Fibroblast of lung (primary cell): ENCODE results near the gene CREB3. TPM values are rescaled to one million over a fixed set of nuclear protein-coding genes. Genes with fewer than 3 reads are reported as not detected.

ENCODE experiments used
- DNase-seq, 2 donors: peaks; one replicate each; pipeline versions ENCODE4 v3.0.0 to v3.0.0-alpha.2; 2010; ENCODE audit warnings: low read depth in 2 of 2
- H2AFZ ChIP-seq: 2 replicates; pipeline ENCODE4 v1.5.1; 2012; ENCODE audit warnings: low read length, control low read depth, inconsistent platforms
- H3K27ac ChIP-seq: 2 replicates; pipeline ENCODE4 v1.5.1; 2011; ENCODE audit warnings: low read length, control low read depth; ENCODE audit not compliant: insufficient read depth
- H3K27me3 ChIP-seq: 2 replicates; pipeline ENCODE4 v1.5.1; 2011; ENCODE audit warnings: mild to moderate bottlenecking, low read length; ENCODE audit not compliant: control insufficient read depth, insufficient read depth
- H3K36me3 ChIP-seq: 2 replicates; pipeline ENCODE4 v1.5.1; 2011; ENCODE audit warnings: low read length; ENCODE audit not compliant: control insufficient read depth, insufficient read depth
- H3K4me1 ChIP-seq: 2 replicates; pipeline ENCODE4 v1.5.1; 2011; ENCODE audit warnings: low read length; ENCODE audit not compliant: control insufficient read depth, insufficient read depth; ENCODE audit errors: extremely low read depth
- H3K4me2 ChIP-seq: 2 replicates; pipeline ENCODE4 v1.5.1; 2011; ENCODE audit warnings: low read length, control low read depth; ENCODE audit not compliant: insufficient read depth; ENCODE audit errors: extremely low read depth
- H3K4me3 ChIP-seq, 4 experiments: fragments of 200-600 bp in 1 of 4; sonication (generic) in 1 of 4; replicated peaks in 1 of 4; 2 replicates each; pipeline ENCODE4 v1.5.1; 2011 to 2016; ENCODE audit warnings: low read length in 4 of 4, low read depth in 3 of 4, mild to moderate bottlenecking in 3 of 4, control low read depth in 2 of 4, inconsistent platforms in 1 of 4, mixed read lengths in 1 of 4; ENCODE audit not compliant: insufficient read depth in 1 of 4; ENCODE audit errors: control extremely low read depth in 1 of 4
- H3K79me2 ChIP-seq: 2 replicates; pipeline ENCODE4 v1.5.1; 2012; ENCODE audit warnings: mild to moderate bottlenecking, low read length, inconsistent platforms; ENCODE audit not compliant: control insufficient read depth, insufficient read depth
- H3K9ac ChIP-seq: 2 replicates; pipeline ENCODE4 v1.5.1; 2011; ENCODE audit warnings: mild to moderate bottlenecking, low read length, control low read depth; ENCODE audit not compliant: insufficient read depth
- H3K9me3 ChIP-seq: 2 replicates; pipeline ENCODE4 v1.5.1; 2012; ENCODE audit warnings: low read depth, low read length; ENCODE audit not compliant: control insufficient read depth, insufficient read depth
- H4K20me1 ChIP-seq: 2 replicates; pipeline ENCODE4 v1.5.1; 2011; ENCODE audit warnings: low read length; ENCODE audit not compliant: control insufficient read depth, insufficient read depth; ENCODE audit errors: extremely low read depth
- EZH2 ChIP-seq: IDR thresholded peaks from 2 replicates; pipeline ENCODE4 v1.5.1; 2012; ENCODE audit warnings: low read length, control low read depth, mild to moderate bottlenecking; ENCODE audit errors: missing control alignments
- polyA plus RNA-seq, 2 donors: library from polyadenylated mRNA; depleted of rRNA in 1 of 2; stranded (reverse) in 1 of 2; unstranded in 1 of 2; fragments of >200 nt; gene quantifications; 2 replicates each; pipeline ENCODE4 v1.2.1, GENCODE V29; 2011 to 2012; ENCODE audit warnings: missing spikeins in 1 of 2
- total RNA-seq: library from RNA; depleted of rRNA; stranded (reverse); fragments of >200 nt; gene quantifications from 2 replicates; pipeline ENCODE4 v1.2.1, GENCODE V29; 2014
- TF ChIP-seq, protein P1 (sequence below), 2 donors: IDR thresholded peaks in 1 of 2; conservative IDR thresholded peaks in 1 of 2; 1 replicate in 1 of 2; 2 replicates in 1 of 2; pipeline ENCODE4 v1.5.1; 2011 to 2012; ENCODE audit warnings: low read length in 2 of 2, control low read depth in 1 of 2, inconsistent platforms in 1 of 2, low read depth in 1 of 2, mild to moderate bottlenecking in 1 of 2

Gene CREB3
- total and polyA plus RNA-seq, 2 donors (not counting 1 experiment from before 2014, with no cell fraction given) = 50.2 to 70.2 TPM

DNA sequence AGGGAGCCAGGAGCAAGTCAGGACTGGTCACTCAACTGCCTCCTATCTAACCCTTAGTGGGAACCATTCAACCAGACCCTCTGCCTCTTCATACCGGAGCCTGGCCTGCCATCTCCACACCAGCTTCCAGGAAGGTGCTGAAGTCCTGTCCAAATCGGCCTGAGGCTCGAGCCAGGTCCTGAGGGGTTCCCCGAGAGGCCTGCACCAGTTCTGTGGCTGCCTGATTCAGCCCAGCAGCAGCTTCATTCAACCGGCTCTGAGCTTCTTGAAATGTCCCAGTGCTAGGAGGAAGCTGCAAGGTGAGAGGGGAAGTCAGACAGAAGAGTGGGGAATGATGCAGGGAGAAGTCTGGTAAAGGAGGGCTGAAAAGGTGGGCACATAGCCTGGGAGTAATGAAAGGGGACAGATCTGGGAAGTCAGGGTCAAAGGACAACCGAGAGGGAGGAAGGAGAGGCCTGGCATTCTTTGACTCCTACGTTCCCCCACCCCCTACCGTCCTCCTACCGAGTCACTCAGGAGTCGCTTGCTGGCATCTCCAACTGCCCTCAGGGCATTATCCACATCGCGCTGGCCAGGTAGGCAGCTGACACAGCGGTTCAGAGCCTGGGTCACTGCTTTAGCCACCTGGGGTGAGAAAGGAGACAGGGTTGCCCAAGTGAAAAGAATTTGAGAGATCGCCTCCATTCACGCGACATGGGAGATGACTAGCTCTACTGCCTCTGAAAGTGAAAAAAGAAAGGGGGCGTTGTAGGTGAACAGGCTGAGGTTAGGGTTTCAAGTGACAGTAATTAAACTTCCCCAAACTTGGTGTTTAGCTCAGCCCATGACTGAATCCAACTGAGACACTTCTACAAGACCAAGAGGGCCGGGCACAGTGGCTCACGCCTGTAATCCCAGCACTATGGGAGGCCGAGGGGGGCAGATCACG lies 20.7 kb upstream of the CREB3 start:
- no peak for DNase-seq
- Histone ChIP-seq H4K20me1 (no peaks in the 10 kb centered on the region), H3K9ac (no peak overlapping the region), H3K79me2 (no peaks in the 10 kb centered on the region), H3K9me3 (no peaks in the 10 kb centered on the region), H3K27me3 (no peaks in the 10 kb centered on the region), H2AFZ (no peak overlapping the region), H3K36me3 (peaks cover 62% of the 10 kb centered on the region), H3K4me2 (no peak overlapping the region), H3K4me3 (no peak overlapping the region), H3K4me1 (no peaks in the 10 kb centered on the region), H3K27ac (no peak overlapping the region)
- TF ChIP-seq, protein P1, sequence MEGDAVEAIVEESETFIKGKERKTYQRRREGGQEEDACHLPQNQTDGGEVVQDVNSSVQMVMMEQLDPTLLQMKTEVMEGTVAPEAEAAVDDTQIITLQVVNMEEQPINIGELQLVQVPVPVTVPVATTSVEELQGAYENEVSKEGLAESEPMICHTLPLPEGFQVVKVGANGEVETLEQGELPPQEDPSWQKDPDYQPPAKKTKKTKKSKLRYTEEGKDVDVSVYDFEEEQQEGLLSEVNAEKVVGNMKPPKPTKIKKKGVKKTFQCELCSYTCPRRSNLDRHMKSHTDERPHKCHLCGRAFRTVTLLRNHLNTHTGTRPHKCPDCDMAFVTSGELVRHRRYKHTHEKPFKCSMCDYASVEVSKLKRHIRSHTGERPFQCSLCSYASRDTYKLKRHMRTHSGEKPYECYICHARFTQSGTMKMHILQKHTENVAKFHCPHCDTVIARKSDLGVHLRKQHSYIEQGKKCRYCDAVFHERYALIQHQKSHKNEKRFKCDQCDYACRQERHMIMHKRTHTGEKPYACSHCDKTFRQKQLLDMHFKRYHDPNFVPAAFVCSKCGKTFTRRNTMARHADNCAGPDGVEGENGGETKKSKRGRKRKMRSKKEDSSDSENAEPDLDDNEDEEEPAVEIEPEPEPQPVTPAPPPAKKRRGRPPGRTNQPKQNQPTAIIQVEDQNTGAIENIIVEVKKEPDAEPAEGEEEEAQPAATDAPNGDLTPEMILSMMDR (conservative IDR thresholded peaks at IDR 0.05 in 1 of 2, IDR thresholded peaks at IDR 0.05 in 1 of 2; ENCODE audit: low read depth in 1 of 2, low read length in 2 of 2) = no peak
- TF ChIP-seq EZH2 = no peak

GRCh38 chr9:35712762-35713400 lies 19.6 kb upstream of the CREB3 start:
- H4K20me1 ChIP-seq = no peaks in the 10 kb centered on the region
- H3K27ac ChIP-seq = no peak overlapping the region
- no peak for TF ChIP-seq EZH2
- TF ChIP-seq, protein P1 (conservative IDR thresholded peaks at IDR 0.05 in 1 of 2, IDR thresholded peaks at IDR 0.05 in 1 of 2; ENCODE audit: low read depth in 1 of 2, low read length in 2 of 2) = no peak
- DNase-seq = no peak
- peaks cover 61% of the 10 kb centered on the region for H3K36me3 ChIP-seq
- H3K79me2 ChIP-seq = peaks cover 2% of the 10 kb centered on the region
- no peak overlapping the region for H3K4me3 ChIP-seq
- H3K4me1 ChIP-seq = no peaks in the 10 kb centered on the region
- H2AFZ ChIP-seq = no peak overlapping the region
- H3K27me3 ChIP-seq = no peaks in the 10 kb centered on the region
- H3K4me2 ChIP-seq = no peak overlapping the region
- no peak overlapping the region for H3K9ac ChIP-seq
- no peaks in the 10 kb centered on the region for H3K9me3 ChIP-seq

- H3K4me1 ChIP-seq = no peaks in the 10 kb centered on the region
- no peak for DNase-seq
- no peak for TF ChIP-seq EZH2
- TF ChIP-seq, protein P1 (conservative IDR thresholded peaks at IDR 0.05 in 1 of 2, IDR thresholded peaks at IDR 0.05 in 1 of 2; ENCODE audit: low read depth in 1 of 2, low read length in 2 of 2) = no peak
- H3K4me2 ChIP-seq = no peak overlapping the region
- H3K27ac ChIP-seq = no peak overlapping the region
- no peak overlapping the region for H3K9ac ChIP-seq
- H2AFZ ChIP-seq = no peak overlapping the region
- no peak overlapping the region for H3K4me3 ChIP-seq
- H3K36me3 ChIP-seq = peaks cover 61% of the 10 kb centered on the region
- H4K20me1 ChIP-seq = no peaks in the 10 kb centered on the region
- H3K27me3 ChIP-seq = no peaks in the 10 kb centered on the region
- peaks cover 2% of the 10 kb centered on the region for H3K79me2 ChIP-seq
- no peaks in the 10 kb centered on the region for H3K9me3 ChIP-seq
Measured at GRCh38 chr9:35713578-35713977, 18.9 kb upstream of the CREB3 start.
